Medulla oblongata (tissue), 1 donor: ENCODE results near the gene SGO2.

Source experiments
- DNase-seq: peaks from one replicate; pipeline ENCODE4 v3.0.0-alpha.2; 2015; ENCODE audit errors: extremely low spot score

Gene SGO2

GRCh38 chr2:200525882-200526651, at the start of gene SGO2:
Gene SGO2, plus strand, starts transcription at chr2:200526207. Its CDS starts 6,769 bp downstream, at chr2:200532976.
- DNase-seq, result peak; percentile 97

GRCh38 chr2:200476836-200477235, 49.2 kb upstream of the SGO2 start:
- DNase-seq, result no peak

GRCh38 chr2:200477667-200478131, 48.3 kb upstream of the SGO2 start:
- DNase-seq, result peak; percentile 65

- no peak for DNase-seq
Observed at GRCh38 chr2:200479692-200480265, 46.2 kb upstream of the SGO2 start.

- no peak for DNase-seq
Observed at GRCh38 chr2:200482194-200482593, 43.8 kb upstream of the SGO2 start.

- no peak for DNase-seq
Observed at GRCh38 chr2:200483729-200484198, 42.2 kb upstream of the SGO2 start.

GRCh38 chr2:200484934-200485333, 41.1 kb upstream of the SGO2 start:
- no peak for DNase-seq

- no peak for DNase-seq
Observed at GRCh38 chr2:200486529-200486928, 39.5 kb upstream of the SGO2 start.

- no peak for DNase-seq
Observed at GRCh38 chr2:200488169-200488568, 37.8 kb upstream of the SGO2 start.

GRCh38 chr2:200490001-200490400, 36.0 kb upstream of the SGO2 start:
- DNase-seq, result no peak

GRCh38 chr2:200492656-200493055, 33.4 kb upstream of the SGO2 start:
- DNase-seq, result no peak

GRCh38 chr2:200494048-200494447, 32.0 kb upstream of the SGO2 start:
- no peak for DNase-seq

GRCh38 chr2:200496696-200497095, 29.3 kb upstream of the SGO2 start:
- DNase-seq, result no peak

- no peak for DNase-seq
Observed at GRCh38 chr2:200498402-200499162, 27.4 kb upstream of the SGO2 start.

- no peak for DNase-seq
Observed at GRCh38 chr2:200502196-200502595, 23.8 kb upstream of the SGO2 start.

GRCh38 chr2:200506679-200507078, 19.3 kb upstream of the SGO2 start:
- DNase-seq, result no peak

GRCh38 chr2:200507179-200507578, 18.8 kb upstream of the SGO2 start:
- no peak for DNase-seq

- peak; percentile 19 for DNase-seq
Observed at GRCh38 chr2:200509235-200509611, 16.8 kb upstream of the SGO2 start.

- peak; percentile 92 for DNase-seq
Observed at GRCh38 chr2:200509612-200510433, 16.2 kb upstream of the SGO2 start, which contains the start of gene KCTD18. Gene KCTD18, minus strand, starts transcription at chr2:200510068. Its CDS starts 3,052 bp downstream, at chr2:200507016.

GRCh38 chr2:200515155-200515554, 10.9 kb upstream of the SGO2 start:
- DNase-seq, result no peak

- DNase-seq, result no peak
Observed at GRCh38 chr2:200523158-200523557, 2.8 kb upstream of the SGO2 start.

GRCh38 chr2:200523604-200524003, 2.4 kb upstream of the SGO2 start:
- no peak for DNase-seq
